Measurements from ENCODE around the gene NPHP4. TPM values are rescaled to one million over a fixed set of nuclear protein-coding genes. Genes with fewer than 3 reads are reported as not detected.

Gene NPHP4
- total and polyA plus RNA-seq, 9 of the 15 experiments (the other 6 are each of a cell fraction or from before 2014, with no cell fraction given) = 0.52 to 26.2 (median 6.7) TPM

GRCh38 chr1:5941671-5942070 is 50.6 kb downstream of the NPHP4 start (continued):
- no peak for TF ChIP-seq MGA (IDR thresholded peaks at IDR 0.05)
